Sigmoid colon (tissue), 4 donors: ENCODE measurements around the gene PEAK1.

ENCODE experiments used
- CTCF ChIP-seq, 4 experiments: fragments of 450-650 bp in 3 of 4; fragments of 200-600 bp in 1 of 4; IDR thresholded peaks; one replicate each; pipeline ENCODE4 v1.5.1; 2016 to 2019; ENCODE audit warnings: antibody characterized with exemption in 4 of 4, mild to moderate bottlenecking in 3 of 4, moderate library complexity in 2 of 4
- POLR2A ChIP-seq, 2 donors: fragments of 450-650 bp; IDR thresholded peaks; one replicate each; pipeline ENCODE4 v1.6.1; 2016; ENCODE audit warnings: antibody characterized with exemption in 2 of 2, mild to moderate bottlenecking in 2 of 2, moderate library complexity in 2 of 2
- POLR2AphosphoS5 ChIP-seq, 4 donors: sonication (generic); formaldehyde crosslinking; IDR thresholded peaks; one replicate each; pipeline ENCODE4 v1.6.1; 2017; ENCODE audit warnings: antibody characterized with exemption in 4 of 4

GRCh38 chr15:77309392-77309791 is 110.5 kb downstream of the PEAK1 start:
- no peak for TF ChIP-seq CTCF (IDR thresholded peaks at IDR 0.05)
- TF ChIP-seq POLR2AphosphoS5 (IDR thresholded peaks at IDR 0.05) = no peak
- no peak for TF ChIP-seq POLR2A (IDR thresholded peaks at IDR 0.05)
